B cell (primary cell): Measurements from ENCODE around the gene ERBB4.

Experiments
- CTCF ChIP-seq: fragments of 200-600 bp; IDR thresholded peaks from one replicate; pipeline ENCODE4 v1.8.0; 2022; ENCODE audit warnings: antibody characterized with exemption, mild to moderate bottlenecking
- EZH2 ChIP-seq: IDR thresholded peaks from 2 replicates; pipeline ENCODE4 v1.6.1; 2012; ENCODE audit warnings: borderline replicate concordance, low read depth, mild to moderate bottlenecking, moderate library complexity, low read length; ENCODE audit not compliant: insufficient read depth, poor library complexity, severe bottlenecking

- TF ChIP-seq CTCF (no peak), EZH2 (no peak)
These were observed 10.9 kb upstream of the ERBB4 start for GRCh38 chr2:212549463-212549862.
